WTC11 (cell line): ENCODE data around the gene APBA1.

Experiments used
- ATF1 ChIP-seq: sonication (generic); formaldehyde crosslinking; IDR thresholded peaks from 2 replicates; pipeline ENCODE4 v1.8.1; 2023; ENCODE audit warnings: mild to moderate bottlenecking, moderate library complexity, missing genetic modification reagents
- MYBL2 ChIP-seq: sonication (generic); formaldehyde crosslinking; IDR thresholded peaks from 2 replicates; pipeline ENCODE4 v1.8.1; 2023; ENCODE audit warnings: mild to moderate bottlenecking, moderate library complexity, missing genetic modification reagents
- NR2C2 ChIP-seq: sonication (generic); formaldehyde crosslinking; IDR thresholded peaks from 2 replicates; pipeline ENCODE4 v1.8.0; 2022; ENCODE audit warnings: mild to moderate bottlenecking, missing genetic modification reagents
- ZNF121 ChIP-seq: sonication (generic); formaldehyde crosslinking; IDR thresholded peaks from 2 replicates; pipeline ENCODE4 v1.8.0; 2023; ENCODE audit warnings: missing genetic modification reagents
- ZNF232 ChIP-seq: sonication (generic); formaldehyde crosslinking; IDR thresholded peaks from 2 replicates; pipeline ENCODE4 v1.8.0; 2022; ENCODE audit warnings: mild to moderate bottlenecking, missing genetic modification reagents
- TF ChIP-seq, protein P1 (sequence below): fragments of 200-600 bp; IDR thresholded peaks from 2 replicates; pipeline ENCODE4 v1.8.0; 2022; ENCODE audit warnings: antibody characterized with exemption
- TF ChIP-seq, protein P2 (sequence below): sonication (generic); formaldehyde crosslinking; IDR thresholded peaks from 2 replicates; pipeline ENCODE4 v1.8.1; 2023; ENCODE audit warnings: mild to moderate bottlenecking, missing genetic modification reagents, borderline replicate concordance
- TF ChIP-seq, protein P3 (sequence below): sonication (generic); formaldehyde crosslinking; IDR thresholded peaks from 2 replicates; pipeline ENCODE4 v1.8.1; 2023; ENCODE audit warnings: mild to moderate bottlenecking, missing genetic modification reagents, moderate library complexity
- TF ChIP-seq, protein P4 (sequence below): sonication (generic); formaldehyde crosslinking; IDR thresholded peaks from 2 replicates; pipeline ENCODE4 v1.8.1; 2022; ENCODE audit warnings: low read depth, missing genetic modification reagents, borderline replicate concordance

DNA sequence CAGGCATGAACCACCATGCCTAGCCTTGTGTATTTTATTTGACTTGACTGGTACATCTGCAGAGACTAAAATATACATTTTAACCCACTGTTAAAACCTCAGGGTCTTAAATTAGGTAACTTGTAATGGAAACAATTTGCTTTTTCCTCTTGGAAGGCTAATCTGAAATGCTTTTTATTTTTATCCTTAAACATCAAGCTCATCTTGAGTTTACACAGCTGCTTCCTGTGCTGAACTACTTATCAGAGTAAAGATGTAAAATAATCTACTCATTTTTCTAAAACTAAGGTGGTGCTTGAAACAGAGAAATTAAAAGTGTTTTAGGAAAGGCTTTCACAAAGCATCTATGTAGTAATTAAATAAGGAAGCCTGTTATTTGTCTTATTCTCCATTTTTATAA, 203.0 kb downstream of the APBA1 start:
- TF ChIP-seq ATF1 = no peak
- no peak for TF ChIP-seq ZNF232
- no peak for TF ChIP-seq NR2C2
- TF ChIP-seq, protein P1, sequence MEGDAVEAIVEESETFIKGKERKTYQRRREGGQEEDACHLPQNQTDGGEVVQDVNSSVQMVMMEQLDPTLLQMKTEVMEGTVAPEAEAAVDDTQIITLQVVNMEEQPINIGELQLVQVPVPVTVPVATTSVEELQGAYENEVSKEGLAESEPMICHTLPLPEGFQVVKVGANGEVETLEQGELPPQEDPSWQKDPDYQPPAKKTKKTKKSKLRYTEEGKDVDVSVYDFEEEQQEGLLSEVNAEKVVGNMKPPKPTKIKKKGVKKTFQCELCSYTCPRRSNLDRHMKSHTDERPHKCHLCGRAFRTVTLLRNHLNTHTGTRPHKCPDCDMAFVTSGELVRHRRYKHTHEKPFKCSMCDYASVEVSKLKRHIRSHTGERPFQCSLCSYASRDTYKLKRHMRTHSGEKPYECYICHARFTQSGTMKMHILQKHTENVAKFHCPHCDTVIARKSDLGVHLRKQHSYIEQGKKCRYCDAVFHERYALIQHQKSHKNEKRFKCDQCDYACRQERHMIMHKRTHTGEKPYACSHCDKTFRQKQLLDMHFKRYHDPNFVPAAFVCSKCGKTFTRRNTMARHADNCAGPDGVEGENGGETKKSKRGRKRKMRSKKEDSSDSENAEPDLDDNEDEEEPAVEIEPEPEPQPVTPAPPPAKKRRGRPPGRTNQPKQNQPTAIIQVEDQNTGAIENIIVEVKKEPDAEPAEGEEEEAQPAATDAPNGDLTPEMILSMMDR = no peak
- TF ChIP-seq, protein P2, sequence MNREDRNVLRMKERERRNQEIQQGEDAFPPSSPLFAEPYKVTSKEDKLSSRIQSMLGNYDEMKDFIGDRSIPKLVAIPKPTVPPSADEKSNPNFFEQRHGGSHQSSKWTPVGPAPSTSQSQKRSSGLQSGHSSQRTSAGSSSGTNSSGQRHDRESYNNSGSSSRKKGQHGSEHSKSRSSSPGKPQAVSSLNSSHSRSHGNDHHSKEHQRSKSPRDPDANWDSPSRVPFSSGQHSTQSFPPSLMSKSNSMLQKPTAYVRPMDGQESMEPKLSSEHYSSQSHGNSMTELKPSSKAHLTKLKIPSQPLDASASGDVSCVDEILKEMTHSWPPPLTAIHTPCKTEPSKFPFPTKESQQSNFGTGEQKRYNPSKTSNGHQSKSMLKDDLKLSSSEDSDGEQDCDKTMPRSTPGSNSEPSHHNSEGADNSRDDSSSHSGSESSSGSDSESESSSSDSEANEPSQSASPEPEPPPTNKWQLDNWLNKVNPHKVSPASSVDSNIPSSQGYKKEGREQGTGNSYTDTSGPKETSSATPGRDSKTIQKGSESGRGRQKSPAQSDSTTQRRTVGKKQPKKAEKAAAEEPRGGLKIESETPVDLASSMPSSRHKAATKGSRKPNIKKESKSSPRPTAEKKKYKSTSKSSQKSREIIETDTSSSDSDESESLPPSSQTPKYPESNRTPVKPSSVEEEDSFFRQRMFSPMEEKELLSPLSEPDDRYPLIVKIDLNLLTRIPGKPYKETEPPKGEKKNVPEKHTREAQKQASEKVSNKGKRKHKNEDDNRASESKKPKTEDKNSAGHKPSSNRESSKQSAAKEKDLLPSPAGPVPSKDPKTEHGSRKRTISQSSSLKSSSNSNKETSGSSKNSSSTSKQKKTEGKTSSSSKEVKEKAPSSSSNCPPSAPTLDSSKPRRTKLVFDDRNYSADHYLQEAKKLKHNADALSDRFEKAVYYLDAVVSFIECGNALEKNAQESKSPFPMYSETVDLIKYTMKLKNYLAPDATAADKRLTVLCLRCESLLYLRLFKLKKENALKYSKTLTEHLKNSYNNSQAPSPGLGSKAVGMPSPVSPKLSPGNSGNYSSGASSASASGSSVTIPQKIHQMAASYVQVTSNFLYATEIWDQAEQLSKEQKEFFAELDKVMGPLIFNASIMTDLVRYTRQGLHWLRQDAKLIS = no peak
- TF ChIP-seq MYBL2 = no peak
- no peak for TF ChIP-seq ZNF121 (CRISPR knock-in tag)
- TF ChIP-seq, protein P3, sequence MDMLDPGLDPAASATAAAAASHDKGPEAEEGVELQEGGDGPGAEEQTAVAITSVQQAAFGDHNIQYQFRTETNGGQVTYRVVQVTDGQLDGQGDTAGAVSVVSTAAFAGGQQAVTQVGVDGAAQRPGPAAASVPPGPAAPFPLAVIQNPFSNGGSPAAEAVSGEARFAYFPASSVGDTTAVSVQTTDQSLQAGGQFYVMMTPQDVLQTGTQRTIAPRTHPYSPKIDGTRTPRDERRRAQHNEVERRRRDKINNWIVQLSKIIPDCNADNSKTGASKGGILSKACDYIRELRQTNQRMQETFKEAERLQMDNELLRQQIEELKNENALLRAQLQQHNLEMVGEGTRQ (CRISPR knock-in tag) = no peak
- TF ChIP-seq, protein P4, sequence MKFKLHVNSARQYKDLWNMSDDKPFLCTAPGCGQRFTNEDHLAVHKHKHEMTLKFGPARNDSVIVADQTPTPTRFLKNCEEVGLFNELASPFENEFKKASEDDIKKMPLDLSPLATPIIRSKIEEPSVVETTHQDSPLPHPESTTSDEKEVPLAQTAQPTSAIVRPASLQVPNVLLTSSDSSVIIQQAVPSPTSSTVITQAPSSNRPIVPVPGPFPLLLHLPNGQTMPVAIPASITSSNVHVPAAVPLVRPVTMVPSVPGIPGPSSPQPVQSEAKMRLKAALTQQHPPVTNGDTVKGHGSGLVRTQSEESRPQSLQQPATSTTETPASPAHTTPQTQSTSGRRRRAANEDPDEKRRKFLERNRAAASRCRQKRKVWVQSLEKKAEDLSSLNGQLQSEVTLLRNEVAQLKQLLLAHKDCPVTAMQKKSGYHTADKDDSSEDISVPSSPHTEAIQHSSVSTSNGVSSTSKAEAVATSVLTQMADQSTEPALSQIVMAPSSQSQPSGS (CRISPR knock-in tag) = no peak
